GM12878 (cell line): ENCODE data around the gene FAM170B. TPM values are rescaled to one million over a fixed set of nuclear protein-coding genes. Genes with fewer than 3 reads are reported as not detected.

Experiments used
- ASH2L ChIP-seq: fragments of 300-600, 200-600 bp; sonication (generic); IDR thresholded peaks from 2 replicates; pipeline ENCODE4 v1.6.1; 2017; ENCODE audit warnings: low read depth, mild to moderate bottlenecking, borderline replicate concordance
- ATF7 ChIP-seq: fragments of 450-650 bp; IDR thresholded peaks from 2 replicates; pipeline ENCODE4 v1.6.1; 2016; ENCODE audit warnings: low read depth, mild to moderate bottlenecking
- CHD4 ChIP-seq: fragments of 200-600 bp; sonication (generic); IDR thresholded peaks from 2 replicates; pipeline ENCODE4 v1.6.1; 2016; ENCODE audit warnings: mild to moderate bottlenecking
- ELK1 ChIP-seq: IDR thresholded peaks from 2 replicates; pipeline ENCODE4 v1.6.1; 2012; ENCODE audit warnings: low read depth, low read length, improper control_type of control experiment
- ETV6 ChIP-seq, 2 experiments: fragments of 450-650 bp in 1 of 2; IDR thresholded peaks in 1 of 2; conservative IDR thresholded peaks in 1 of 2; 2 replicates each; pipeline ENCODE4 v1.6.1; 2014; ENCODE audit warnings: antibody characterized with exemption in 1 of 2, borderline replicate concordance in 1 of 2, low read depth in 1 of 2, mild to moderate bottlenecking in 1 of 2, moderate library complexity in 1 of 2
- IKZF2 ChIP-seq, 2 experiments: fragments of 450-650 bp; IDR thresholded peaks; 2 replicates each; pipeline ENCODE4 v1.6.1; 2017; ENCODE audit warnings: mild to moderate bottlenecking in 2 of 2, moderate library complexity in 2 of 2
- IRF3 ChIP-seq: fragments of 450-650 bp; IDR thresholded peaks from 2 replicates; pipeline ENCODE4 v1.6.1; 2014; ENCODE audit warnings: mild to moderate bottlenecking
- NFXL1 ChIP-seq: fragments of 450-650 bp; IDR thresholded peaks from 2 replicates; pipeline ENCODE4 v1.6.1; 2017; ENCODE audit warnings: antibody characterized with exemption, mild to moderate bottlenecking, borderline replicate concordance
- NR2C2 ChIP-seq: IDR thresholded peaks from 2 replicates; pipeline ENCODE4 v1.6.1; 2011; ENCODE audit warnings: borderline replicate concordance, low read depth; ENCODE audit not compliant: control insufficient read depth, insufficient read length
- PKNOX1 ChIP-seq: fragments of 450-650 bp; IDR thresholded peaks from 2 replicates; pipeline ENCODE4 v1.6.1; 2016; ENCODE audit warnings: mild to moderate bottlenecking
- PML ChIP-seq: IDR thresholded peaks from 2 replicates; pipeline ENCODE4 v1.6.1; 2012; ENCODE audit warnings: low read length, inconsistent platforms
- SMAD5 ChIP-seq: IDR thresholded peaks from 2 replicates; pipeline ENCODE4 v1.6.1; 2016; ENCODE audit warnings: antibody characterized with exemption, low read depth
- SPI1 ChIP-seq: IDR thresholded peaks from 2 replicates; pipeline ENCODE4 v1.6.1; 2011; ENCODE audit warnings: low read depth, mild to moderate bottlenecking, low read length, moderate library complexity, borderline replicate concordance; ENCODE audit not compliant: insufficient read depth
- USF2 ChIP-seq: IDR thresholded peaks from 2 replicates; pipeline ENCODE4 v1.6.1; 2011; ENCODE audit warnings: low read depth, low read length, improper control_type of control experiment, borderline replicate concordance
- ZBTB11 ChIP-seq: fragments of 450-650 bp; formaldehyde crosslinking; IDR thresholded peaks from 2 replicates; pipeline ENCODE4 v1.5.0; 2022; ENCODE audit warnings: mild to moderate bottlenecking, missing genetic modification characterization
- ZNF687 ChIP-seq: fragments of 450-650 bp; IDR thresholded peaks from 2 replicates; pipeline ENCODE4 v1.6.1; 2017; ENCODE audit warnings: mild to moderate bottlenecking, moderate library complexity
- polyA plus RNA-seq, 11 experiments: library from polyadenylated mRNA; depleted of rRNA in 4 of 11; unstranded in 6 of 11; stranded (reverse) in 5 of 11; fragments of >200 nt; fragmentation: Nextera tagmentation in 4 of 11; fragmentation: Illumina TruSeq in 1 of 11; extraction: Ambion mirVana in 4 of 11; extraction: Trizol in 1 of 11; gene quantifications; 1 replicate in 1 of 11; 2 replicates in 10 of 11; pipeline versions ENCODE4 v1.2.1 to v1.2.3, GENCODE V29; 2011 to 2016; ENCODE audit warnings: inconsistent platforms in 2 of 11, missing spikeins in 2 of 11, low read depth in 1 of 11
- total RNA-seq, 4 experiments: library from RNA; depleted of rRNA in 3 of 4; stranded (reverse); fragments of >200 nt in 3 of 4; fragmentation: Illumina TruSeq in 1 of 4; extraction: Trizol in 1 of 4; gene quantifications; 2 replicates each; pipeline versions ENCODE4 v1.2.1 to v1.2.3, GENCODE V29; 2013 to 2021

Gene FAM170B
- total and polyA plus RNA-seq, 10 of the 15 experiments (the other 5 are each of a cell fraction or from before 2014, with no cell fraction given): not detected

GRCh38 chr10:49139028-49139845 is 5.4 kb upstream of the FAM170B start (continued):
- TF ChIP-seq IRF3: no peak
- TF ChIP-seq ZNF687: no peak
- no peak for TF ChIP-seq NFXL1
- TF ChIP-seq ELK1: no peak
- TF ChIP-seq SMAD5: no peak
- no peak for TF ChIP-seq SPI1
- TF ChIP-seq NR2C2: no peak
- peak in 1 of 2 experiments; percentile 30; a peak in 2 of 4 replicates for TF ChIP-seq IKZF2 (IDR thresholded peaks at IDR 0.05)
- TF ChIP-seq ETV6 (conservative IDR thresholded peaks at IDR 0.05 in 1 of 2, IDR thresholded peaks at IDR 0.05 in 1 of 2; ENCODE audit: borderline replicate concordance in 1 of 2, low read depth in 1 of 2): no peak
- TF ChIP-seq USF2: no peak
- TF ChIP-seq CHD4: no peak
- no peak for TF ChIP-seq PKNOX1
- peak; percentile 71 for TF ChIP-seq ATF7
- no peak for TF ChIP-seq ZBTB11 (CRISPR knock-in tag)
- TF ChIP-seq ASH2L: no peak
- TF ChIP-seq PML: no peak
